Body of pancreas (tissue), 4 donors: ENCODE measurements around the gene TACR1.

Experiments
- POLR2A ChIP-seq, 3 donors: fragments of 450-650 bp; IDR thresholded peaks; one replicate each; pipeline ENCODE4 v1.6.1; 2016; ENCODE audit warnings: antibody characterized with exemption in 3 of 3, mild to moderate bottlenecking in 2 of 3
- TF ChIP-seq, protein P1 (sequence below), 7 experiments: fragments of 450-650 bp in 4 of 7; fragments of 200-600 bp in 3 of 7; sonication (generic) in 3 of 7; IDR thresholded peaks; one replicate each; pipeline ENCODE4 v1.5.1; 2016 to 2019; ENCODE audit warnings: antibody characterized with exemption in 7 of 7

DNA sequence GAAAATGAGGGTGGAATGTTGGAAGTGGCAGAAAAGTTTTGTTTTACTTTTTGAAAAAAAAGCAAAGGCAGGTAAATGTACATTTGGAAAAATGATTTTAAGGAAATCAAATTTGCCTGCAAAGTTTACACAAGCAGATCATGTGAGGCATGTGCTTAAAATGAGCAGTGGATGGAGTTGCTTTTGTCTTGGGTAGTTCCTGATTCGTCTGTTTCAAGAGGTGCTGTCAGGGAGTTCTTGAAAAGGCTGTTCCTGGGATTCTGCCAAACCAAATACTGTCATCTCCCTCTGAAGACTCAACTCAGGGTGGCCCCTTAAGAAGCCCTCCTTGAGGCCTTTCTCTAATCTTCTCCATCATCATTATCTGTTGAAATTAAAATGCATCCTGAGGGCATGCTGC lies 59.0 kb downstream of the TACR1 start:
- no peak for TF ChIP-seq POLR2A (IDR thresholded peaks at IDR 0.05)
- TF ChIP-seq, protein P1, sequence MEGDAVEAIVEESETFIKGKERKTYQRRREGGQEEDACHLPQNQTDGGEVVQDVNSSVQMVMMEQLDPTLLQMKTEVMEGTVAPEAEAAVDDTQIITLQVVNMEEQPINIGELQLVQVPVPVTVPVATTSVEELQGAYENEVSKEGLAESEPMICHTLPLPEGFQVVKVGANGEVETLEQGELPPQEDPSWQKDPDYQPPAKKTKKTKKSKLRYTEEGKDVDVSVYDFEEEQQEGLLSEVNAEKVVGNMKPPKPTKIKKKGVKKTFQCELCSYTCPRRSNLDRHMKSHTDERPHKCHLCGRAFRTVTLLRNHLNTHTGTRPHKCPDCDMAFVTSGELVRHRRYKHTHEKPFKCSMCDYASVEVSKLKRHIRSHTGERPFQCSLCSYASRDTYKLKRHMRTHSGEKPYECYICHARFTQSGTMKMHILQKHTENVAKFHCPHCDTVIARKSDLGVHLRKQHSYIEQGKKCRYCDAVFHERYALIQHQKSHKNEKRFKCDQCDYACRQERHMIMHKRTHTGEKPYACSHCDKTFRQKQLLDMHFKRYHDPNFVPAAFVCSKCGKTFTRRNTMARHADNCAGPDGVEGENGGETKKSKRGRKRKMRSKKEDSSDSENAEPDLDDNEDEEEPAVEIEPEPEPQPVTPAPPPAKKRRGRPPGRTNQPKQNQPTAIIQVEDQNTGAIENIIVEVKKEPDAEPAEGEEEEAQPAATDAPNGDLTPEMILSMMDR (IDR thresholded peaks at IDR 0.05), result no peak
